D721Med (cell line): Measurements from ENCODE around the gene SGPP1.
"Not testable (repeated sequence)": the region's sequence is repeated elsewhere in the genome, so short reads cannot be mapped to it uniquely, and the experiment has no call there.

Source experiments
- DNase-seq: peaks from one replicate; pipeline ENCODE4 v3.0.0; 2011; ENCODE audit warnings: low spot score; ENCODE audit not compliant: insufficient read length
- FAIRE-seq: peaks from 2 replicates; lab custom pipeline; 2011; peaks lifted over from hg19 to GRCh38; lab: Jason Lieb, UNC
- CTCF ChIP-seq: IDR thresholded peaks from 2 replicates; pipeline ENCODE4 v1.5.1; 2012; ENCODE audit warnings: mild to moderate bottlenecking, control low read depth; ENCODE audit not compliant: insufficient read depth; ENCODE audit errors: missing control alignments

The SGPP1 gene

DNA sequence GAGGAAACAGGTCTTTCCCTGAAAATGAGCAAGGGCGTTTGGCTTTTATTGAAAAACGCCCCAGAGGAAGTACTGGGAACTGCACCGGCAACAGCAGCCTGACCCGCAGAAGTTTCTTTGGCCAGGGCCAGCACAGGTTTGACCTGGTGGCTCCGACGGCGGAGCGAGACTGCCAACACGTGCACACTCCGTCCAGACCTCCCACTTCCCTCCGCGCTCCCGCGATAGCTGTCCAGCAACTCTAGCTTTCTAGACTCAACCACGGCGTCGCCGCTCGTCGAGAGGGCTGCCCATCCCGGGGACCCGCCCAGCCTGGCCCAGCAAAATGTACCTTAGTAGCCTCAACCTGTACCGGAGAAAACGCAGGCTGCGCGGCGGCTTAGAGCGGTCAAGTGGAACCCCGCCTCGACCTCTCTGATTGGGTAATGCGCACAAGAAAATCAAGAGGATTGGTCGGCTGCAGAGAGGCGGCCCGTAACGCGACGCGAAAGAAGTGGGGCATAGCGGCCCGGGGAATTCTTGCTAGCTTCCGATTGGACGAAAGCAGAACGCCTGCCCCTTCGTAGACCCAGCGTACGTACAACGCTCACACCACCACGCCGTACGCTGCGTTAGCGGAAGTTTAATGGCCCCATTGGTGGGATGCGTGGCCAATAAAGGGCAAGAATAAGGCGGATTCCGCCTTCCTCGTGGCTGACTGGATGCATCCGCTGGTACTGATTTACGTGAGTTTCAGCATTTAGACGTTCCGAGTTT, 86.2 kb downstream of the SGPP1 start, which contains the start of gene WDR89:
WDR89 (minus strand) TSS at position 399 of the 756 bp plus-strand sequence. CDS start 41,929 bp downstream, outside the sequence.
- FAIRE-seq (no peak), DNase-seq (peak; percentile 64)
- TF ChIP-seq CTCF = peak; percentile 35

DNA sequence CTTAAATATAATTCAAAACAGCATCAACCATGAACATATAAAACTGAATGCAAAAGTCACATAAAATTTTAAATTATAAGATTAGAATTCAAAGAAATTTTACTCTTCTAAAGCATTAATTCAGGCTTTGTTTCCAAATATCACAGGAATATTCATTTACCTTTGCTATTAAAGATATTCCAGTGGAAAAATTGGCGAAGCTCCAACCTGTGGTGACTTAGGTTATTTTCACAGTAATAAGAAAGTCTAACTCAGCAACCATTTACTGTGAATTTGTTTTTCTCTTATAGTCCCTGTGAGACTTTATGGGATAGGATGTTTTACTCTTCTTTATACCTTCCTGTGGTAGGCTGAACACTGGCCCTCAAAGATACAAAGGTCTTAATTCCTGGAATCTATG, 89.4 kb downstream of the SGPP1 start:
- no peak for TF ChIP-seq CTCF
- FAIRE-seq (no peak), DNase-seq (no peak)

- FAIRE-seq, DNase-seq: not testable (repeated sequence)
Measured at GRCh38 chr14:63636094-63636635, 91.7 kb downstream of the SGPP1 start.
